Endothelial cell of umbilical vein (primary cell): ENCODE data around the gene CUX1.

Experiments used
- CTCF ChIP-seq, 2 donors: IDR thresholded peaks; 1 replicate in 1 of 2; 2 replicates in 1 of 2; pipeline ENCODE4 v1.5.1; 2011; ENCODE audit warnings: low read length in 2 of 2, mild to moderate bottlenecking in 2 of 2, moderate library complexity in 2 of 2, control low read depth in 1 of 2, inconsistent platforms in 1 of 2, low read depth in 1 of 2; ENCODE audit not compliant: insufficient read depth in 1 of 2; ENCODE audit errors: extremely low read depth in 1 of 2
- MYC ChIP-seq: IDR thresholded peaks from one replicate; pipeline ENCODE4 v1.6.1; 2011; ENCODE audit warnings: mild to moderate bottlenecking, low read depth, low read length
- POLR2AphosphoS5 ChIP-seq: IDR thresholded peaks from 2 replicates; pipeline ENCODE4 v1.6.1; 2012; ENCODE audit warnings: low read depth, mild to moderate bottlenecking, control low read depth, low read length, moderate library complexity; ENCODE audit not compliant: insufficient read depth

- TF ChIP-seq CTCF (IDR thresholded peaks at IDR 0.05; ENCODE audit: extremely low read depth in 1 of 2, insufficient read depth in 1 of 2, low read depth in 1 of 2, low read length in 2 of 2) (no peak), MYC (no peak), POLR2AphosphoS5 (no peak)
Observed at GRCh38 chr7:102082693-102083368, 265.4 kb downstream of the CUX1 start.
